GM12875 (cell line): ENCODE measurements around the gene TLCD3B.

ENCODE experiments used
- H3K4me3 ChIP-seq: one replicate; pipeline ENCODE4 v1.5.1; 2011; ENCODE audit warnings: low read depth, low read length, control low read depth
- CTCF ChIP-seq: IDR thresholded peaks from 2 replicates; pipeline ENCODE4 v1.5.1; 2011; ENCODE audit warnings: low read depth, mild to moderate bottlenecking, control low read depth, inconsistent platforms, low read length, moderate library complexity, borderline replicate concordance; ENCODE audit not compliant: insufficient read depth

Gene TLCD3B

GRCh38 chr16:30030841-30031413 is at the start of gene TLCD3B:
TSS of gene TLCD3B (minus strand) at chr16:30031271. CDS start at chr16:30030527, 744 bp downstream.
- no peak for TF ChIP-seq CTCF
- no peak within 1 kb of the TSS for H3K4me3 ChIP-seq

DNA sequence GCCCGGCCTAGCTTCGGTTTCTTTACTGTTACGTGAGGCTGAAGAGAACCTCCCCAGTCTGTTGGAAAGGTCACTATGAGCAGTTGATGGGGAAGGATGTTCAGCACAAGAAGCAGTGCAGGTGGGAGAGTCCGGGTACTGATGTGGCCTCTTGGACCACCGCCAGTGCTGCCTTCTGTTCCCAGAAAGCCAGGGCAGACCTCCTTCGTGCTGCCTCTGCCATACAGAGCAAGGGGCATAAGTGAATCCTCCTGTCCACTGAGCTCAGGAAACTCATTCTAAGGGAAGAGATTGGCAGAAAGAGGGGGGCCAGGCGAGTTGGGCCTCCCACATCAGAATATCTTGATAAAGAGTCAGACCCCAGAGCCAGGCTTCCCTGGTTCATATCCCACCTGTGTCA is 48.4 kb upstream of the TLCD3B start:
- no peak overlapping the region for H3K4me3 ChIP-seq
- no peak for TF ChIP-seq CTCF

DNA sequence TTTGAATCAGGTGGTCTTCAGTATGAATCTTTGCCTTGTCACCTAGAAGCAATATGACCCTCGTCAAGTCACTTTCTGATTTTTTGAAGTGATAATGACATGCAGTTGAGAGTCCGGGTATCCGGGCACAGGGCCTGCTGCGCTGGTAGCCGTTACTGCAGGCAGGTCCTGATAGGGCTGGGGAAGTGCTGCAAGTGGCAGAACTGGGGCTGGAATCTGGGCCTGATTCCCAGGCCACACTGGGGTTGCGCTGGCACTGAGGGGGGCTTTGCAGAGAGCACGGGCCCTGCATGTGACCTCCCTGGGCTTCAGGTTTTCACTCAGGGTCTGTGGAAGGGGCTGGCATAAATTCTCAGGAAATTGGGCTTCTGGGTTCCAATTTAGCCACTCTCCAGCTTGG is 47.7 kb upstream of the TLCD3B start:
- TF ChIP-seq CTCF: no peak
- H3K4me3 ChIP-seq: no peak overlapping the region

DNA sequence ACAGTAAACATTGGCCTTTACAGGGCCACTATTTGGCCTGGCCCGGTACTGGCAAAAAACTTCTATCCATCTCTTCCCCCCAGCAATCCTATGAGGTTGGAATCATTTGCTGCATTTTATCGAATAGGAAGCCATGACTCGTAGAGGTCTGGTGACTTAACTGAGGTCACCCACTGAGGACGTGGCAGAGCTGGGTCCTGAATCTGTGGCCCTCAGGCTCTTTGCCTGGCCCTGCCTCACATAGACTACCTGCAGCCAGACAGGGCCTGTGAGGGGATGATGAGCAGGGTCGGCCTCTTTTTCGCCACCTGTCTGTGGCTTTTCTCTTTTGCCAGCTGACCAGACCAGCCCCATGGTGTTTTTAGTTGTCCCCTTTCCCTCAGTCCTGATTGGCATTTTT is 46.6 kb upstream of the TLCD3B start:
- no peak overlapping the region for H3K4me3 ChIP-seq
- TF ChIP-seq CTCF: no peak

DNA sequence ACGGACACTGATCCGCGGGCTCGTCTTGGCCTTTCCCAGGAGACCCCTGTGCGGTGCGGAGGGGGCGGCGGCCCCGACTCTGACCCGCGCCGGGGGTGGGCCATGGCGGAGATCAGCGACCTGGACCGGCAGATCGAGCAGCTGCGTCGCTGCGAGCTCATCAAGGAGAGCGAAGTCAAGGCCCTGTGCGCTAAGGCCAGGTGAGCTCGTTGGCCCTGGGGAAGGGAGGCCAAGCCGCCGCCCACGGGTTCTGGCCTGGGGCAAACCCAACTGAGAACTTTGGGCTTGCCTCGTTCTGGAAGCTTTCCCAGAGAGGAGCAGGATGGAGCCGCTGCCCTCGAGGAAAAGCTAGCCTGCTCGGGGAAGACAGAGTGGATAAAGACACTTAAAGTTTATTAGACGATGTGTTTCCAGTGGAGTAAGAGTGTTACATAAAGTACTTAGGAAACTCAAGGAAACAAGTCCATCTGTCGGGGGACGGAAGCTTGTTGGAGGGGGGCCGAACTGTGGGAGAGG is 45.3 kb upstream of the TLCD3B start:
- peak overlapping the region; percentile 73 for H3K4me3 ChIP-seq
- TF ChIP-seq CTCF: no peak

DNA sequence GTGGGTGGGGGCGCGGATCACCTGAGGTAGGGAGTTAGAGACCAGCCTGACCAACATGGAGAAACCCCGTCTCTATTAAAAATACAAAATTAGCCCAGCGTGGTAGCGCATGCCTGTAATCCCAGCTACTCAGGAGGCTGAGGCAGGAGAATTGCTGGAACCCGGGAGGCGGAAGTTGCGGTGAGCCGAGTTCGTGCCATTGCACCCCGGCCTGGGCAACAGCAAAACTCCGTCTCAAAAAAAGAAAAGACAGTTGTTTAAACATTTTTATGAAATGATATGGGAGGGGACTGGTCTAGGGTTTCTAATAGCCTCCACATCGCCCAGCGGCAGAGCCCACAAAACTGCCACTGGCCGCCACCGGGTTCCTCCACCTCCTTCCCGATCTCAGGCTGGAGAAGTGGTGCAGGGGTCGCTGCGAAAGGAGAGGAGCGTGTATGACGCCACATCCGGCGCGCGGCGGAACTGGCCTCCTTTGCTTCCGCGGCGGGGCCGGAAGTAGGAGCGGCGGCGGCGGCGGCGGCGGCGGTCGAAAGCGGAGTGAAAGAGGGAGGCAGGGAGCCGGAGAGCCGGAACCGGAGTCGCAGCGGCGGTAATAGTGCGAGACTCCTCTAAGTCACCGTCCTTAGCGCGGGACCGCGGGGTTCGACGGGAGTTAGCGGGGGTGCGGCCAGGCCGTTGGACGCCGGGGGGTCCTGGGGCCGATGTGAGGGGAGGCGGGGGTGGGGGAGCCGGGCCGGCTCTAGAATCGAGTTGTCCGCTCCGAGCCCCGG is 44.6 kb upstream of the TLCD3B start, which contains the start of gene PPP4C:
Gene PPP4C, plus strand, starts transcription at position 492 of the 773 bp plus-strand sequence. CDS start 384 bp downstream, outside the sequence.
- peak within 1 kb of the TSS; percentile 73 for H3K4me3 ChIP-seq
- no peak for TF ChIP-seq CTCF

- no peak for TF ChIP-seq CTCF
- H3K4me3 ChIP-seq: no peak overlapping the region
Observed at GRCh38 chr16:30070490-30070889, 39.4 kb upstream of the TLCD3B start.
